Lower leg skin (tissue), 4 donors: ENCODE data around the gene CYP3A7. TPM values are rescaled to one million over a fixed set of nuclear protein-coding genes. Genes with fewer than 3 reads are reported as not detected.
"Not testable (repeated sequence)": the region's sequence is repeated elsewhere in the genome, so short reads cannot be mapped to it uniquely, and the experiment has no call there.

Experiments
- DNase-seq, 2 donors: peaks; one replicate each; pipeline ENCODE4 v3.0.0-alpha.2; 2019; ENCODE audit warnings: low spot score in 2 of 2
- H3K4me3 ChIP-seq: fragments of 200-600 bp; sonication (generic); 2 replicates; pipeline ENCODE4 v1.5.1; 2017; ENCODE audit warnings: mild to moderate bottlenecking, low read depth; ENCODE audit not compliant: poor library complexity, severe bottlenecking
- CTCF ChIP-seq, 3 donors: fragments of 450-650 bp; IDR thresholded peaks; one replicate each; pipeline ENCODE4 v1.5.1; 2016; ENCODE audit warnings: antibody characterized with exemption in 3 of 3, mild to moderate bottlenecking in 3 of 3, moderate library complexity in 2 of 3
- POLR2A ChIP-seq, 2 donors: fragments of 450-650 bp; IDR thresholded peaks; one replicate each; pipeline ENCODE4 v1.6.1; 2016 to 2017; ENCODE audit warnings: antibody characterized with exemption in 2 of 2, mild to moderate bottlenecking in 1 of 2, moderate library complexity in 1 of 2
- WGBS, 2 donors: methylation state at CpG; one replicate each; pipeline ENCODE4 v1.1.5; 2018; 5-methylcytosine and 5-hydroxymethylcytosine counted together
- intact Hi-C: fragments of 100-400 bp; cut with DNase I; formaldehyde crosslinking; loops from one replicate; pipeline ENCODE4 v1.15.0; 2023; ENCODE audit warnings: low total_unique reads
- total RNA-seq, 4 donors: library from RNA; depleted of rRNA; stranded (reverse); fragments of >200 nt; gene quantifications; one replicate each; pipeline ENCODE4 v1.1.0, GENCODE V29; 2016

The CYP3A7 gene
- total RNA-seq, 4 donors from 2014 or later = 0.30 to 0.65 TPM; not detected in 2

DNA sequence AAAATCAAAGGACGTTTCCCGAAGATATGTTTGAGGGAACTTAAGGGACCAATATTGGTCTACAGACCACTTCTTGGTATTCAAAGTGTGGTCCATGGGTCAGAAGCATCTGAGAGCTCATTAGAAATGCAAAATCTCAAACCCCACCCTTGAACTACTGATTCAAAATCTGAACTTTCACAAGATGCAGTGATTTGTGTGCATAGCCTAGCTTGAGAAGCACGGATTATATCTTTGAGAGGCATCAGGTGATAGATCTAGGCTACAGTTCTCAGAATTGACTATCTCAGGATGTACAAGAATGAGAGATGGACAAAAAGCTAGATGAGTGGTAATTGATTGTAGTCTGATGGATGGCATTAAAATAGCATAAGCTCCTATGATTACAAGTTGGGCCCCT lies 29.5 kb upstream of the CYP3A7 start:
- no peak overlapping the region for H3K4me3 ChIP-seq
- TF ChIP-seq CTCF (IDR thresholded peaks at IDR 0.05) (no peak), POLR2A (IDR thresholded peaks at IDR 0.05) (no peak)
- no peak for DNase-seq
- WGBS, 2 donors = 84 to 86% methylated on average over 3 of the region's 3 CpGs
- intact Hi-C loops = no loop called here

GRCh38 chr7:99762680-99763327 lies 27.8 kb upstream of the CYP3A7 start:
- intact Hi-C loops = no loop called here
- no peak overlapping the region for H3K4me3 ChIP-seq
- no peak for DNase-seq
- 25 to 37% methylated on average over 7 of the region's 7 CpGs for WGBS, 2 donors
- TF ChIP-seq POLR2A (IDR thresholded peaks at IDR 0.05) (no peak), CTCF (IDR thresholded peaks at IDR 0.05) (no peak)

GRCh38 chr7:99755085-99755484 lies 20.1 kb upstream of the CYP3A7 start:
- intact Hi-C loops = no loop called here
- TF ChIP-seq CTCF (IDR thresholded peaks at IDR 0.05) (no peak), POLR2A (IDR thresholded peaks at IDR 0.05) (no peak)
- H3K4me3 ChIP-seq = no peak overlapping the region
- 95% methylated on average over 1 of the region's 1 CpG for WGBS, 2 donors
- DNase-seq = no peak

GRCh38 chr7:99752356-99752755 lies 17.4 kb upstream of the CYP3A7 start:
- DNase-seq = no peak
- intact Hi-C loops = no loop called here
- WGBS, 2 donors = 24 to 47% methylated on average over 3 of the region's 3 CpGs
- H3K4me3 ChIP-seq = no peak overlapping the region
- no peak for TF ChIP-seq POLR2A (IDR thresholded peaks at IDR 0.05)

- intact Hi-C loops, DNase-seq, H3K4me3 ChIP-seq: not testable (repeated sequence)
- 13% methylated on average over 5 of the region's 5 CpGs for WGBS, 2 donors
Observed at GRCh38 chr7:99751322-99752052, 16.5 kb upstream of the CYP3A7 start.

GRCh38 chr7:99748846-99749579 lies 14.0 kb upstream of the CYP3A7 start:
- intact Hi-C loops = no loop called here
- H3K4me3 ChIP-seq = no peak overlapping the region
- WGBS, 2 donors = 82 to 87% methylated on average over 6 of the region's 6 CpGs
- DNase-seq = no peak
- TF ChIP-seq CTCF (IDR thresholded peaks at IDR 0.05) = no peak
- no peak for TF ChIP-seq POLR2A (IDR thresholded peaks at IDR 0.05)

GRCh38 chr7:99746915-99747314 lies 11.9 kb upstream of the CYP3A7 start:
- intact Hi-C loops, H3K4me3 ChIP-seq, DNase-seq: not testable (repeated sequence)
- 75 to 83% methylated on average over 3 of the region's 3 CpGs for WGBS, 2 donors

DNA sequence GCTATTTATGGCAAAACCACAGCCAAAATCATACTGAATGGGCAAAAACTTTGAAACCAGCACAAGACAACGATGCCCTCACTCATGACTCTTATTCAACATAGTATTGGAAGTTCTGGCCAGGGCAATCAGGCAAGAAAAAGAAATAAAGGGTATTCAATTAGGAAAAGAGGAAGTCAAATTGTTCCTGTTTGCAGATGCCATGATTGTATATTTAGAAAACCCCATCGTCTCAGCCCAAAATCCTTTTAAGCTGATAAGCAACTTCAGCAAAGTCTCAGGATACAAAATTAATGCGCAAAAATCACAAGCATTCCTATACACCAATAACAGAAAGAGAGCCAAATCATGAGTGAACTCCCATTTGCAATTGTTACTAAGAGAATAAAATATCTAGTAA lies 10.4 kb upstream of the CYP3A7 start:
- WGBS, 2 donors = 80 to 87% methylated on average over 3 of the region's 3 CpGs
- DNase-seq, intact Hi-C loops, H3K4me3 ChIP-seq: not testable (repeated sequence)
